NCI-H345 (cell line): ENCODE measurements around the gene SLC30A7.

ENCODE experiments used
- DNase-seq: peaks from one replicate; lab custom pipeline; 2025; lab: John Stamatoyannopoulos, UW

Gene SLC30A7

DNA sequence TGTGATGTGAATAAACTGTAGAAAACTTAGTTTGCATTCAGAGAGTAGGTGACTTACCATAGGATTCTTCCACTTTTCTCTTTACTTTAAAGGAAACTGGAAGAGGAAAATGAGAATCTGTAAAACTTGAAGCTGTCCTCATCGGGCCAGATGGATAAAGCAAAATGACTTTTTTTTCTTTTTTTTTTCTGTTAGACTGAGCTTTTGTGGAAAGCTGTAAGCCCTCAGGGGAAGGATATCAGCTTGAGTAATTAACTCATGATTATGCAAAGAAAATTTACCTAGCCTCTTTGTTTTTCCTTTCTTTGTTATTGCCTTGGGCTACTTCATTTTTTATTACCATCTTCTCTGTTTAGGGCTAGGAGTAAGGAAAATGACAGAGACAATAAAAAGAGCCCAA, 76.3 kb downstream of the SLC30A7 start:
- no peak for DNase-seq

DNA sequence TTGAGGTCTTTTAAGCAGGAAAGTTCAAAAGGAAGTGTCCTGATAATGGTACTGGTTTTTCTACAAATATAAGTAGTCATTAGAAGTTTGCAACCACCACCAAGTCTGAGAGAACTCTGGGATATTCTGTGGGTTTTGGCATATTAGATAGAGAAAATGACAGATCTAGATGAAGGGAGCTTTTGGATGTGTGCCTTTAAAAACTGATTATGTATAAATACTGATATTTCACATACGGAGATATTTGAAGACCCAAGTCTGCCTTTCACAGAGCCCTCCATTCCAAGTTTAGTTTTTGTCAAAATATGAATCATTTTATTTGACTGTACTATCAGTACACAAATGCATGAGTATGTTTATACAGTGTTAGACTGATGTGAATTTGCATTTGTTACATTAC, 81.0 kb downstream of the SLC30A7 start:
- DNase-seq = no peak

DNA sequence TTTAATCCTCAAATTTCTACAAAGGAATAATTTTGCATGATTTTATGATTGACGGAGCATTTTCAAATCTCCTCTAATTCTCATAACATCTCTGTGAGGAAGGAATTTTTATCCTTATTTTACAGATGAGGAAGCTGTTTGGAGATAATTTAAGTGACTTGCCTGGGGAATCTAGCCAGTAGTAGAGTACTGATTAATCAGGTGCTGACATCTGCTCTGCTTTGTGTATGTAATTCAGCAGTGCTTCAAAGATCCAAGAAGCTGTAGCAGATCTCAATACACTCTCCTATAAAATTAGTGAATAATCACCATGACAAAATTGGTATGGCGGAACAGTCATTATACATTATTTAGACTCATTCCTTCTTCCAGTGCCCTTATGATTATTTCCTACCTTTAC, 83.7 kb downstream of the SLC30A7 start:
- DNase-seq = no peak

DNA sequence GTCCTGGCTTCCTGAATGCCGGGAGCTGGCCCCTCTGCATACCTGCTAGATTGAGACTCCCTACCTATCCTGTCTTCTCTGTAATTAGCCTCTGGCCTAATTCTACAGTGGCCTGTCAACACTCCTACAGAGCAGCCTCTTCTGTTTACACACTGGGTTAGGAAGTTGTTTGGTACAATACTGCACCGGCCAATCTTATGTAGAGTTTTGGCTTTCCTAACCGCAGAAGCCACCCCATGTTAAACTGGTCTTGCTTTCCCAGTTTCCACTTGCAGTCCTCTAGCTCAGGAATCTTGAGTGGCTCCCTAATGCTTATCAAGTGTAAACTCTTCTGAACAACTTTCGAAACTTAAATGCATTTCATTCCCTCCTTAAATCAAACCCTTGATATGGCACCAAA, 86.9 kb downstream of the SLC30A7 start:
- DNase-seq = no peak

DNA sequence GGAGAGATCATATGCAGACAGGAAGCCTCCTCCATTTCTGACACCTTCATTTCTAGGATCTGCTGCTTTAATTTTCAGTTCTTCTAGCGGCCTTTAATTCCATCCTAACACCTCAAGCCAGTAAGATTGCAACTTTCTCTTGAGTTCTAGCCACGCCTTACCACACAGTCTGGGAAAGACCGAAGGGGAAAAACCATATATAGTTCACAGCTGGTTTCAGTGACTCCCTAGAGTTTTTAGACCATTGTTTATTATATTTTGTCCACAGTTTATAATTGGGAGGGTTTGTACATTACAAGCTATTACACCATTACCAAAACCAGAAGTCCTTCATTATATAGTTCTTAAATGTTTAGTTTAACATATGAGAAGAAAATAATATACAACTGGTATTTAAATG, 92.2 kb downstream of the SLC30A7 start:
- DNase-seq = no peak

DNA sequence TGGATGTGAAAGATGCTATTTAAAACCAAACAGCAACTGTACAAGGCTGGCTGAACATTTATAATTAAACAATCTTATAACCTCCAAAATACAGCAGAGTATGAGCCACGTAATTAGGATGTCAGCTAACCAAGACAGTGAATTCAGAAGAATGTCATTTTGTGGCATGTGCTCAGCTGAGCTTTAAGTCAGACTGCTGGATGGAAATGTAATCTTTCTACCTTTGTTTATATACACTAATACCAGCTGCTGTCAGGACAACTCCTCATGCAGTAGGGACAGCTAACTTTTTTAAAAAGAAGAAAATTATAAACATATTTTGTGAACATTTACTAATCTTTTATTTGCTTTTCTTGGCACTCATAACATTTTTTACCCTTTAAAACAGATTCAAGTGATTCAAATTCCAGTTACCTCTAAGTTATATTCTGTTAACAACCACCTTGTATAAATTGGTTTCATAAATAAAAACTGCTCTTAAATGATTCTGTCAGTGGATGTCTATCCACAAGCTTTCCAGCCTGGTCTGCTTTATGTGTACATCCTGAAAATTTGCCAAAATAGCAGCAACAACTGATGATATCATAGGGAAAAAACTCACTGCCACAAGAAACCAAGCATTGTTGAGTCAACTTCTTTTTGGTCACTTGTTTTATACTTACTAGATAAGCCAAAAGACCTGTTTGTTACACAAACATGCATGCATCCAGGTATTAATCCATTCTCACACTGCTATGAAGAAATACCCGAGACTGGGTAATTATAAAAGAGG, 93.6 kb downstream of the SLC30A7 start:
- DNase-seq = no peak

DNA sequence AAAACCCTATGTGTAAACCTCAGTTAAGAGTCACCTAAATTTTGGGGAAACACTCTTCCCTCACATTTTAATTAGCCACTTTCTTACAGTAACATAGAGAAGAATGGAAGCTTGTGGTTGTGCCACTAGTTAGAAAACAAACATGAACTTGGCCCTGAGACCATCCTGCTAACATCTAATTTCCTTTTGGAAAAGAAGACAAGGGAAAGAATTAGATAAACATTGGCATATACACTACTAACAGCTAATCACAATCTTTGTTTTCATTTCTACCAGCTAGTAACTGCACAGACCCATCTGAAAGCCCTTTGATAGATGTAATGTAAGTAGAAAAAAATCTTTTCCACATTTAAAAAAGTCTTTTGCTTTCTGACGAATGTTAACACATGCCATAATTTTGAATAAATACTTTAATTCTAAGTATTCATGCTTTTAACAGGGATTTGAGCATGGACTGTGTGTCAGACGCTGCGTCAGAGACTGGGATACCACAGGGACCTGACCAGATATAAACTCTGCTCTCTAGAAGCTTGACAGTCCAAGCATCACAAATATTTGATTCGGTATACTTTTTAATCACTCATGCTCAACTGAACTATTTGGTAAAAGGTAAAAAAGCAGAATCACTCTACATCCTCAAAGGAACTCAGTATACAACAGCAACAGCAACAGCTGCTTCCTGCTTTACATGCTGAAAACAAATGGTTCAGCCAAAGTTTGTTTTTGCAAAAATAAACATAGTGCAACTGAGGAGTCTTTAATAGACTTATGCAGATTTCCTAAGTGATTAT, 99.5 kb downstream of the SLC30A7 start:
- no peak for DNase-seq

DNA sequence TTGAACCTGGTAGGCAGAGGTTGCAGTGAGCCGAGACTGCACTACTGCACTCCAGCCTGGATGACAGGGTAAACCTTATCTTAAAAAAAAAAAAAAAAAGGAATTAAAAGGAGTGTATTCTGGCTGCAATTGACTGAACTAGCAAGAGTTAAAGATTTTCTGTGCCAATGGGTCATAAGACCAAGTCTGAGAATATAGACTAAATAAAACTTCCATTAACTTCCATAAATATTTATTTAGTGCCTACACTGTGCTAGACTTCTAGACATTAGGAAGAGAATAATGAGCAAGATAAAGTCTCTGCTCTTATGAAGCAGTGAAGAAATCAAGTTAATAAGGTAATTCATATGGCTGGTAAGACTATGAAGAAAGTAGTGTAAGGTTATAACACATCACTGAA, 102.5 kb downstream of the SLC30A7 start:
- no peak for DNase-seq

DNA sequence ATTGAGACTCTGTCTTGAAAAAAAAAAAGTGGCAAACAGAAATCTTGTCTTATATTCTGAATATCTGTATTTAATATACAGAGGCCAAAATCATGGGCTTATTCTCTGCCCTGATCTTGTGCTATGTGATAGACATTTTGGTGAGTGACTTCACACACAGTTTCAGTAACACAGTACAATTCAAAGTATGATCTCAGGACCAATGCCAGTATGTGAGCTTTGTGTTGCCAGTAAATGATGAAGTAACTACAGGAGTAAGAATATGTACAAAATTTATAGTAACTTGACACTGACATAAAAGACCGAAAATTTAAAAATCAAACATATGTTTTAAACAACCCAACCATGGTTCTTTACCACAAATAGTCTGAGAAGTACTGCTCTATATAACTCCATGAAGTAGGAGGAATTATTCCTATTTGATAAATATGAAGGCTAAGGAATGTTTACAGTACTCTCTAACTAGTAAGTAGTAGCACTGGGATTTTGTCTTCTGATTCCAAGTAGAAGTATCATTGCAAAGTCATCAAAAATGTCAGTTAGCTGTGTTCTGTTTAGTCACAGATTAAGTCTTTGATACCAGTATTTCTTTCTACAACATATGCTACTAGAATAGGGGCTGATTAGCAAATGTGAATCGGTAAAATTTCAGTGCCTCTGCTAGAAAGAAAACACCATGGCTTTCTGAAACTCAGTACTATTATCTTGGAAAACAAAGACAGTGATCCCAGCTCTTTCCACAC, 104.4 kb downstream of the SLC30A7 start:
- DNase-seq = no peak

DNA sequence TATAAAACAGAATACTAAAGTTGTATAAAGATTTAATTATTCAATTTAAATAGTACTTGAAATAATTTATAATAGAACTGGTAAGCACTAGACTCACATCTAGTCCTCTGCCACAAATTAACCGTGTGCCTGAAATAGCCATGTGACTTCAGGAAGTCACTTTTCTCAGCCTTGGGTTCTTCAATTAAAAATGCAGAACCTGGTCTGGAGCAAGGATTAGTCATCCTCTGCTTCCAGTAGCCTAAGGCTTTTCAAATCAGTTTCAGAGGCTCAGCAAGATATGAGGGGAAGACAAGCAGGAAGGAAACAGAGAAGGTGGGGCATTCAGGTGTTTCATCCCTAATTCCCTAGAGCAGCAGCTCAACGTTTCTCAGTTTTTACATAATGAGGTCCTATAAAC, 106.7 kb downstream of the SLC30A7 start:
- no peak for DNase-seq

DNA sequence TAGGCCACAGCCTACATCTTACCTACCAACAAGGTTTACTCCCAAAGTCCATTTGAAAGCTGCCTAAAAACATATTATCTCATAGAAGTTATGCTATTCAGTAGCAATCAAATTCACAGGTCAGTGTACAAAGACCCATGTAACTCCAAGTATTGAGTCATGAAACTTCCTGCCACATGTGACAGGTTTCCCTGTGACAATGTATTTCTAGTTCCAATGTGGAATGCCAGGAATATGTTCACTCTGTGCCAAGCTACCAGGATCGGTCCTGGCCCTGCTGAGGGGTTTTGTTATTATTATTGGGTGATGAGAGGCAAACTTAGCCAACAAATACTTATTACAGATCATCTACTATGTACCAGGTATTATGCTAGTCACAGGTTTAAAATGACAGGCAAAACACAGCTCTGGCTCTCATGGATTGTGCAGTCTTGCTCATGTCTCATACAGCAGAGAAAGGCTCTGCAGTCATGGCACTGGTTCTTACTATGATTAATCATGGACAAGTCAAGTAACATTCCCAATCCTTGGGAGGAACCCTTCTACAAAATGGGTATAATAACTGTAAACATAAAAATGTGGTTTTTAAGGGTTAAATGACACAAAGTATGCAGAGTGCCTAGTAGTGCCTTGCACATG, 107.2 kb downstream of the SLC30A7 start:
- DNase-seq = no peak

DNA sequence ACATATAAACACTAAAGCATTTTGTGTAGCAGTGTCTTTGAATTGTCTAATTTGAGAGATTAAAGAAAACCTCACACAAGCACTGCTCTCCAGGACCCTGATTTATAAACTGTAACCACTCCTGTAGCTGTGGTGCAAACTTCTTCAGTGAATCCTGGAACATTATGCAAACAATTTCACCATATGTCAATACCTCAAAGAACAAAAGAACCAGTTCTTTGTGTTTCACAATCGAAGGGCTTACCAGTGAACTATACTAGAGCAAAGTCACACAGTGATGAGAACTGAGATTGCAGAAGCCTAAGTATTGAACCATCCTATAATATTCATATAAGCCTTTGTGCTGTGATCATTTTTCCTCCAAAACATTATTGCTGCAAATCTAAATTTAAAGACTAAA, 108.2 kb downstream of the SLC30A7 start:
- DNase-seq = peak; percentile 59

DNA sequence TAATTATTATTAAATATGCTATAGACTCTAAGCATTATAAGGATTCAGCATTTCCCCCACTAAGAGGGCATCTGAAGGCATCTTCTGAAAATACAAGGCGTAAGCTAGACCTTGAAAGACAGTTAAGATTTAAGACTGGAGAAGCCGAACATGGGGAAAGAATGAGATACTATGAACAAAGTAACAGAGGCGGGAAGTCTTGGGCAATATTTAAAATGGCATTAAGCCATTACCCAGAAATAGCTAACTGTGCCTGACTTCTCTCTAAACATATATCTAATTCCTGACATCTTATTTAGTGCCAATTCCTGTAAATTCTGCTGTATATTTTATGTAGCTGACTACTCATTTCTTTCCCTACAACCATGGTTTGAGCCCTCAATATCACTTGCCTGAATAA, 108.8 kb downstream of the SLC30A7 start:
- no peak for DNase-seq

DNA sequence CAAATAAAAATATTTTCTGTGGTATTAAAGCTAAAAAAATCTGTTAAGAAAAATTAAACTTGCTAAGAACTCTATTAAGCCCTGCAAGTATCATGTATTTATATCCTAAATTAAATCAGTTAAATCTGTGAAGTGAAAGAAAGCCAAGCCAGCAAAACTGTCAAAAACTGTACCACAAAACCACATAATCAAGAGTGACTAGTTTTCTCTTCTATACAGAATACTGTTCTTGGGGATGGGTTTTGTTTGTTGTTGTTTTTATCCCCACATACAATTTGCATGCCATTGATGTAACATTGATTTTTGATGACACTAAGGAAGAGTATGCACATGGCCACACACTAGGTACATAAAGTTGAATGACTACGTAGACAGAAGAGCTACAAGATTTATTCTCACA, 109.3 kb downstream of the SLC30A7 start:
- no peak for DNase-seq

DNA sequence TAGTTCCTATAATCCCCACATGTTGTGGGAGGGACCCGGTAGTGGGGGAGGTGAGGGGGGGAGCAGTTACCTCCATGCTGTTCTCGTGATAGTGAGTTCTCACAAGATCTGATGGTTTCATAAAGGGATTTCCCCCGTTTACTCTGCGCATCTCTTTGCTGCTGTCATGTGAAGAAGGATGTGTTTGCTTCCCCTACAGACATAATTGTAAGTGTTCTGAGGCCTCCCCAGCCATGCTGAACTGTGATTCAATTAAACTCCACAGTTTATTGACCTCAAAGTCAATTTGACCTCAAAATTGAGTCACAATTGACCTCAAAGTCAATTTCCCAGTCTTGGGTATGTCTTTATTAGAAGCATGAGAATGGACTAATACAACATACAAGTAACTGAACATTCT, 110.0 kb downstream of the SLC30A7 start:
- DNase-seq = no peak

DNA sequence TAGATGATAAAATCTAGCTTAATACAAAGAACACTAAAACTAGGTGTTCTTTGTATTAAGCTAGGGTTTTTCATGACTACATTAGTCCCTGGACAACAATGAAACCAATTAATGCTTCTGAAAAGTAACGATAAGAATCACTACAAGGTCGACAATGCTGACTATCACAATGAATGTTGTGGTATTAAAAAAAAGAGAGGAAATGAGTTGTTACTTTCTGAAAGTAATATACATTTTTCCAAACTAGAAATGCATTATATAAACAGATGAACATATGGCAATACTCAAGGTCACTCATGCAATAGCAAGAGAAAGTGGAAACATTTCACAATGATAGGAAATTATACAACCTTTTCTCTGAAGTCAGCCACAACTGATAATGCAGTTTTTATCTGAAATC, 110.7 kb downstream of the SLC30A7 start:
- DNase-seq = no peak

DNA sequence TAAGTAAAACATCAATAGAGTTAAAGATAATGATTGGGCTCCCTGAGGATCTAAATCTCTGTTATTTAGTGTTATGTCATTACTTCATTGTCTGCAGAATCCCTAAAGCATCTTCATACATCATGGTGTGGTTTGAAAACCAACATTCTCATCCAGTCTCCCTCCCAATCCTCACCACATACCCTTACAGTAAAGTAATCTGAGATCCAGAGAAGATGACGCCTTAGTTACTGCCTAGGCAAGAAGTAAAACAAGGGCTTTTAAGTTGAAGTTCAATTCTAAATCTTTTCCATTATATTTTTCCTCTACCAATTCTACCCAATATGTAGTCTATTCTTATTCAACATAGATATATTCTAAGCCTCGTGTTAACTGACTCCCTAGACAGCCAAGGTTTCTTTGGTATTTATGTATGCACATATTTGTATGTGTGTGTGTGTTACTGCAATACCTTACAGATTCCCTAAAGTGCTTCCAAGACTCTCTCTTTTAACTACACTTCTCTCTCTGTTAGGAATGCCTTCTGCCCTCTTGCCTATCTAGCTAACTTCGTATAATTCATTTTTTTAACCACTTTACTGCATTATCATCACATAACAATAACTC, 112.4 kb downstream of the SLC30A7 start:
- no peak for DNase-seq

DNA sequence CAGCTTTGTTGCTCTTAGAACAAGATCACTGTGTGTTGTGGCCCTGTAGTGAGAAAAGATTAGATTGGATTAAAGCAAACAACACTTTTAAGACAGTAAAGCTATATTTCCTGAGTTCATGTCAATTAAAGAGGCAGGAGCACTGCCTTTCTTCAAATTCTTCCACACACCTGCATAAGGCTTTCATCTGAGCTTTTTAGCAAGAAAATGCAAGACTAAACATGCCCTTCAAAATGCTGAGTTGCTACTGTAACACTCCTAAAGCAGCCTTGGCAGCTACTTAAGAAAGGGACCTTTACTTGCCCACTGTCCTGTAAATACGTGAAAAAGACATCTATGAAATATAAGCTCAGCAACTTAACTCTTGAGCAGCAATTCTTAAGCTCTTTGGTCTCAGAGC, 117.9 kb downstream of the SLC30A7 start:
- DNase-seq = no peak

DNA sequence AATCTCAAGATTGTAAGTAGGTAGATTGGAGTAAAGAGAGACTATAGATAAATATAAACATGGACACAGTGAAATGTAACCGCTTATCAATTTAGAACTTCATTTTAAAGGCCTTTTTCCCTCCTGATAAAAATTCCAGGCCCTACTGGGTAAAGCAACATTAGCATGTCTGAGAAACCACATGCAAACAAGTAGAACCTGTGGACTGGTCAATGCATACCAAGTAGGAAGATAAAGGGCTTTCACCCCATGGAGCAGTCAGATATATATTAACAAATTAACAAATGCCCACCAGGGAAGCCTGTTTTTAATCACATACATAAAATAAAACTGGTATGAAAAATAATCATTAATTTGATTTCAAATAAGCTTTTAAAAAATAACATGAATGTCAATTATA, 121.6 kb downstream of the SLC30A7 start:
- DNase-seq = no peak

DNA sequence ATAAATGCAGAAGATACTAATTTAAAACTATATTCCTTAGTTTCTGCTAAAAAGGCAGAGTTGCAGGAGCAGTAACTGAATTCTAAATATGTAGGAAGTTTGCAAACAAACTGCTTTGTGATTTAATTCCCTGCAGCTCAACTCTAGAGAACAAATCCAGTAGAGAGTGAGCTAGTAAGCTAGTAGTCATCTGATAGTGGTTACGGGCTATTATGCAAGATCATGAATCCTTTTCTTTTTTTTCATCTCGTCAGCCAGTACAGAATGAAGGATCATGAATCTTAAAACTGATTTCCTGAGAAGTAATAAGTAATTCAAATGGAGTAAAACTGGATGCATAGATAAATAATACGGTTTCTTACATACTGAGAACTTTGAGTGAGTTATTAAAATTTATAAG, 126.4 kb downstream of the SLC30A7 start:
- DNase-seq = peak; percentile 28

DNA sequence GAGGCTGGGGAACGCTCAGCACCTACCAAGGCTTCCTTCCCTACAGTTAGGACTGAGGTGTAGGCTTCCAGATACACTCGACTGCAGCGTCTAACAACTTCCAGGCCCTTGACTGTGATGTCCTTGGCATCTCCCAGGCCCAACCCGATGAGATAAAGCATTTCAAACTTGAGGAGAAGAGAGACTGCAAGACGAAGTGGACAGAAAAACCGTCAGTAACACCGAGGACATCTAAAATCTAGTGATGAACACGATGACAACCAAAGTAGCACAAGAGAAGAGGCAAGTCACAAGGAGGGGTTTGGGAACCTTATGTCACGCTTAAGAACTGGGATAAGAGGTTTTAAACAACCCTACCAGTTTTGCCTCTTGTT, 129.4 kb downstream of the SLC30A7 start:
- DNase-seq = peak; percentile 27
